Cardiac fibroblast (primary cell): ENCODE measurements around the gene CP.
A peak's percentile ranks its signal among the peaks of the same experiment; 100 is the strongest.

ENCODE experiments used
- DNase-seq, 2 donors: peaks; one replicate each; pipeline versions ENCODE4 v3.0.0 to v3.0.0-alpha.2; 2010; ENCODE audit warnings: low read depth in 2 of 2
- H3K4me3 ChIP-seq, 2 donors: replicated peaks in 1 of 2; 1 replicate in 1 of 2; 2 replicates in 1 of 2; pipeline ENCODE4 v1.5.1; 2011; ENCODE audit warnings: low read depth in 2 of 2, low read length in 2 of 2, mild to moderate bottlenecking in 2 of 2, moderate library complexity in 1 of 2
- TF ChIP-seq, protein P1 (sequence below): IDR thresholded peaks from one replicate; pipeline ENCODE4 v1.5.1; 2011; ENCODE audit warnings: low read depth, mild to moderate bottlenecking, low read length, inconsistent platforms

CP gene

DNA sequence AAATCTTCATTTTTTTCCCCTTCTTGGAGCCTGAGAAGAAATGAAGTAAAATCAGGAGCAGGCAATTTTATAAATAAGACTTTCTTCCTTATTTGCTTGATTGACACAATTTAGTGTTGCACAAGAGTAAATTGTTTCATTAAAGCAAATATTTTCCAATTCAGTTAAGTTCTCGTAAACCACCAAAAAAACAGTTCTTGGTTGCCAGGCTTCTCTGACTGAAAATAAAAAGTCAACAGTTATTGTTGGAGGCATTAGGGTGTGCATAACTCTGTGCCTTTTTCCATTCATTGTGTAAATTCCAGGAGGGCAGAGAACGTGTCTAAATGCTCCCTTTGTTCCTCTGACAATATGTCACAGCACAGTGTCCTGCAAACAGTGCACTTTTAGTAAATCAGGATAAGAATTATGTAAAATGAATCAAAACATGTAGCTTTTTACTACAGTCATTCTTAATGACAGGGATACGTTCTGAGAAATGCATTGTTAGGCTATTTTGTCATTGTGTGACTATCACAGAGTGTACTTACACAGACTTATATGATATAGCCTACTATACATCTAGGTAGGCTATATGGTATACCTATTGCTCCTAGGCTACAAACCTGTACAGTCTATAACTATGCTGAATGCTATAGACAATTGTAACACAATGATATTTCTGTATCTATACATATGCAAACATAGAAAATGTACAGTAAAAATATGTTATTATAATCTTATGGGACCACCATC lies at the start of gene CP:
CP (minus strand) TSS at position 47 of the 735 bp plus-strand sequence; CDS start at position 10, 37 bp downstream.
- TF ChIP-seq, protein P1, sequence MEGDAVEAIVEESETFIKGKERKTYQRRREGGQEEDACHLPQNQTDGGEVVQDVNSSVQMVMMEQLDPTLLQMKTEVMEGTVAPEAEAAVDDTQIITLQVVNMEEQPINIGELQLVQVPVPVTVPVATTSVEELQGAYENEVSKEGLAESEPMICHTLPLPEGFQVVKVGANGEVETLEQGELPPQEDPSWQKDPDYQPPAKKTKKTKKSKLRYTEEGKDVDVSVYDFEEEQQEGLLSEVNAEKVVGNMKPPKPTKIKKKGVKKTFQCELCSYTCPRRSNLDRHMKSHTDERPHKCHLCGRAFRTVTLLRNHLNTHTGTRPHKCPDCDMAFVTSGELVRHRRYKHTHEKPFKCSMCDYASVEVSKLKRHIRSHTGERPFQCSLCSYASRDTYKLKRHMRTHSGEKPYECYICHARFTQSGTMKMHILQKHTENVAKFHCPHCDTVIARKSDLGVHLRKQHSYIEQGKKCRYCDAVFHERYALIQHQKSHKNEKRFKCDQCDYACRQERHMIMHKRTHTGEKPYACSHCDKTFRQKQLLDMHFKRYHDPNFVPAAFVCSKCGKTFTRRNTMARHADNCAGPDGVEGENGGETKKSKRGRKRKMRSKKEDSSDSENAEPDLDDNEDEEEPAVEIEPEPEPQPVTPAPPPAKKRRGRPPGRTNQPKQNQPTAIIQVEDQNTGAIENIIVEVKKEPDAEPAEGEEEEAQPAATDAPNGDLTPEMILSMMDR: no peak
- no peak within 1 kb of the TSS for H3K4me3 ChIP-seq

DNA sequence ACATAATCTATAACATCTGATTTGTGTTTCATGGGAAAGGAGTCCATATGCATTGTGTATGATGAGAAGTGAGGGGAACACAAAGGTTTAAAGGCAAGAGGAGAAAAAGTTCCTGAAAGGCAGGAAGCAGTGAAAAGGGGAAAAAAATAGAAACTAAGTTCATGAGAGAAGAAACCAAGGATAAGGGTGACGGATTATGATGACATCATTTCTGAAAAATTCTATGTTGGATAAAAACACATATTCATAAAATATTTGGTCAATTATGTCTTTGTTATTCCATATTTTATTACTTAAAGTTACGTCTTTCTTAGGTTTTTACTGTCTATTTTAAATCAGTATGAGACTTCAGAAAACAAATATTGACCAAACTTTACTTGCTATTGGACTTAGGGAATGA lies 48.6 kb upstream of the CP start:
- TF ChIP-seq, protein P1: no peak
- no peak overlapping the region for H3K4me3 ChIP-seq
- DNase-seq: peak in 1 of 2 donors; percentile 46

More for the DNA sequence above, at the start of gene CP:
- DNase-seq: peak in 1 of 2 donors; percentile 12

DNA sequence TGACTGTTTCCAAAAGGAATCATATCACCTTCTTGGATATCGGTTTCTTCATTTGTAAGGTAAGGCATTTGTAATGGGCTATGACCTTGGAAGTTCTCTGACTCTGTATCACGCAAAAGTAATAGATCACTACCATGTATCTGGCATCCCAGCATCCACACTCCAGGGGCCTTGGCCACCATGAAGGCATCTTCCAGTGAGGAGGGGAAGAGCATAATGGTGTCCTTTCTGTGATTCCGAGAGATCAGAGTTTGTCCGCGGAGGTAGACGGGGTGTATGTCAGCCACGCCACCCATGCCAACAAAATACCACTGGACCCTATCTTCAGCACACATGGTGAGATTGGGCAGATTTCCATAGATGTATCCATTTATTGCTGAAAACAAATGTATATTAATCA lies 48.1 kb upstream of the CP start:
- DNase-seq: no peak
- TF ChIP-seq, protein P1: no peak
- H3K4me3 ChIP-seq: no peak overlapping the region

DNA sequence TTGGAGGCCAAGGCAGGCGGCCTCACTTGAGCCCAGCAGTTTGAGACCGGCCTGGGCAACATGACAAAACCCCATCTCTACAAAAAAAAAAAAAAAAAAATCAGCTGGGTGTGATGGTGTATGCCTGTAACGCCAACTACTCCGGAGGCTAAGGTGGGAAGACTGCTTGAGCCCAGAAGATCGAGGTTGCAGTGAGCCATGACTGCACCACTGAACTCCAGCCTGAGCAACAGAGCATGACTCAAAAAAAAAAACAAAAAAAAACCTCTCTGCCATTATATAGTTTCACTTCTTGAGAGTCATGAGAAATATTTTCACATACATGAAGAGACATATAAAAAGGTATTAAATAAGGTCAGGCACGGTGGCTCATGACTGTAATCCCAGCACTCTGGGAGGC lies 45.9 kb upstream of the CP start:
- no peak for DNase-seq
- no peak overlapping the region for H3K4me3 ChIP-seq
- TF ChIP-seq, protein P1: no peak

DNA sequence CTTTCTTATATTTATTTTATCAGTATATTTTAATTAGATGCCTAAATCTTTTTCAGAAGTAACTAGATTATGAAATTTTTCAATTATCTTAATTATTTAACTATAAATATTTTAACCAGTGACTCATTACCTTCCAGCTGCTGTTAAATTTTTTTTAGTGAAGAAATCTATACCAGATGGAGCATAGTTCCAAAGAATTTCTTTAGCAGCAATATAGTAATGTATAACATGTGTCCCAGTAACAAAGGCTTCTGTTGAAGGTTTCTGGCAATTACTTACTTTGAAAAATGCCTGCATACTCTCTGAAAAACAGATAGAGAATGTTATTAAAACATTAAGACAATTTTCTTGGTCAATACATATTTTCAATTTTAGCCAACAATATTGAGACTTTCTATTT lies 45.1 kb upstream of the CP start:
- DNase-seq: no peak
- H3K4me3 ChIP-seq: no peak overlapping the region
- TF ChIP-seq, protein P1: no peak

DNA sequence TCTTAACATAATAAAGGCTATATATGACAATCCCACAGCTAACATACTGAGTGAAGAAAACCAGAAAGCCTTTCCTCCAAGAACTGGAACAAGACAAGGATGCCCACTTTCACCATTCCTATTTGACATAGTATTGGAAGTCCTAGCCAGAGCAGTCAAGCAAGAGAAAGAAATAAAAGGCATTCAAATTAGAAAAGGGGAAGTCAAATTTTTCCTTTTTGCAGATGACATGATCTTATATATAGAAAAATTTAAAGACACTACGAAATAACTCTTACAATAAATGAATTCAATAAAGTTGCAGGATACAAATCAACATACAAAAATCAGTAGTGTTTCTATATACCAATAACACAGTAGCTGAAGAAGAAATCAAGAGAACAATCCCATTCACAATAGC lies 42.2 kb upstream of the CP start:
- DNase-seq: no peak
- TF ChIP-seq, protein P1: no peak
- H3K4me3 ChIP-seq: no peak overlapping the region

DNA sequence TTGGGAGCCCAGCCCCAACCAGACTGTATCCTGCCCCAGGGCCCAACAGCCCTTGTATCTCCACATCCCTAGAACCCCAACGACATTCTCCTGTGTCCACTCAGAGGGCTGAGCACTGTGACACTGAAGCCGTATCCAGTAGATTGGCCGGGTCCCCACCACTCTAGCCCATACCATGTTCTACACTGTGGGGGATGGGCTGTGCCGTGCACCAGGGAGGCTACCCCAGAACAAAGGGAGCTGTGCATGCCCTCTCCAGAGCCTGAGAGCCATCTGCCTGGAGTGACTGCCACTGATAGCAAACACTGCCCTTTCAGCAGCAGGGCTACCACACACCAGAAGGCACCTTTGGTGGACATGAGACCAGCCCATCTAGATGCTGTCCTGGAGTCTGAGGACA lies 37.1 kb upstream of the CP start:
- H3K4me3 ChIP-seq: no peak overlapping the region
- TF ChIP-seq, protein P1: no peak
- no peak for DNase-seq
